Measurements from ENCODE around the gene RSPH6A.

Gene RSPH6A

DNA sequence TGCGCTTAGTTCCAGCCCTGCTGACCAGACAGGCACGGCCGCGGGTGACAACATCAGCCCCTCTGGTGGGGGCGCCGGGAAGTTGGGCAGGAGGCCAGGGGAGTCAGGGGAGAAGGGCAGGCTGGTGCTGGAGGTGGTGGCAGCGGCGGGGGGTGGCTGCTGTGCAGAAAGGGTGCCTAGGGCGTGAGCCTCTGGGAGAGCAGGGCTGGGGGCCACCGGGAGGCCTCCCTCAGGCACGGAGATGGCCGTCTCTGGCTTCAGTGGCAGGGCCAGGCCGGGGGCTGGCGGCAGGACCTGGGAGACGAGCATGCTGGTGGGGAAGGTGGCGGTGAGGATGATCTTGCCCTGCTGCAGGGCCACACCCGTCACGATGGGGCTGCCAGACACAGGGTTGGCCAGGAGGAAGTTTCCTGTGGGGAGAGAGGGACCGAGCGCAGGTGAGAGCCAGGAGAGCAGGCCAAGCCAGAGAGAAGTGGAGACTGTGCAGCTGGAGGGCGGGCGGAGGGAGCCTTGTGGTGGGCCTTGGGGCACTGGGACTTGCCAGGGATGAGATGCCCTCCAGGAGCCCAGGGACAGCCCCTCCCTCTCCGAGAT is 49.3 kb downstream of the RSPH6A start:
- no peak overlapping the region for H3K27ac ChIP-seq
- TF ChIP-seq, protein P1, sequence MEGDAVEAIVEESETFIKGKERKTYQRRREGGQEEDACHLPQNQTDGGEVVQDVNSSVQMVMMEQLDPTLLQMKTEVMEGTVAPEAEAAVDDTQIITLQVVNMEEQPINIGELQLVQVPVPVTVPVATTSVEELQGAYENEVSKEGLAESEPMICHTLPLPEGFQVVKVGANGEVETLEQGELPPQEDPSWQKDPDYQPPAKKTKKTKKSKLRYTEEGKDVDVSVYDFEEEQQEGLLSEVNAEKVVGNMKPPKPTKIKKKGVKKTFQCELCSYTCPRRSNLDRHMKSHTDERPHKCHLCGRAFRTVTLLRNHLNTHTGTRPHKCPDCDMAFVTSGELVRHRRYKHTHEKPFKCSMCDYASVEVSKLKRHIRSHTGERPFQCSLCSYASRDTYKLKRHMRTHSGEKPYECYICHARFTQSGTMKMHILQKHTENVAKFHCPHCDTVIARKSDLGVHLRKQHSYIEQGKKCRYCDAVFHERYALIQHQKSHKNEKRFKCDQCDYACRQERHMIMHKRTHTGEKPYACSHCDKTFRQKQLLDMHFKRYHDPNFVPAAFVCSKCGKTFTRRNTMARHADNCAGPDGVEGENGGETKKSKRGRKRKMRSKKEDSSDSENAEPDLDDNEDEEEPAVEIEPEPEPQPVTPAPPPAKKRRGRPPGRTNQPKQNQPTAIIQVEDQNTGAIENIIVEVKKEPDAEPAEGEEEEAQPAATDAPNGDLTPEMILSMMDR (conservative IDR thresholded peaks at IDR 0.05): no peak

GRCh38 chr19:45764945-45765701 is 50.0 kb downstream of the RSPH6A start:
- H3K27ac ChIP-seq: no peak overlapping the region
- TF ChIP-seq, protein P1 (conservative IDR thresholded peaks at IDR 0.05): no peak

GRCh38 chr19:45764475-45764874 is 50.6 kb downstream of the RSPH6A start:
- no peak overlapping the region for H3K27ac ChIP-seq
- TF ChIP-seq, protein P1 (conservative IDR thresholded peaks at IDR 0.05): no peak

- TF ChIP-seq, protein P1 (conservative IDR thresholded peaks at IDR 0.05): no peak
- no peak overlapping the region for H3K27ac ChIP-seq
Measured at GRCh38 chr19:45763691-45764294, 51.3 kb downstream of the RSPH6A start.

GRCh38 chr19:45762870-45763631 is 52.1 kb downstream of the RSPH6A start:
- TF ChIP-seq, protein P1 (conservative IDR thresholded peaks at IDR 0.05): no peak
- no peak overlapping the region for H3K27ac ChIP-seq

- TF ChIP-seq, protein P1 (conservative IDR thresholded peaks at IDR 0.05): no peak
- H3K27ac ChIP-seq: no peak overlapping the region
Measured at GRCh38 chr19:45761714-45762113, 53.4 kb downstream of the RSPH6A start.

DNA sequence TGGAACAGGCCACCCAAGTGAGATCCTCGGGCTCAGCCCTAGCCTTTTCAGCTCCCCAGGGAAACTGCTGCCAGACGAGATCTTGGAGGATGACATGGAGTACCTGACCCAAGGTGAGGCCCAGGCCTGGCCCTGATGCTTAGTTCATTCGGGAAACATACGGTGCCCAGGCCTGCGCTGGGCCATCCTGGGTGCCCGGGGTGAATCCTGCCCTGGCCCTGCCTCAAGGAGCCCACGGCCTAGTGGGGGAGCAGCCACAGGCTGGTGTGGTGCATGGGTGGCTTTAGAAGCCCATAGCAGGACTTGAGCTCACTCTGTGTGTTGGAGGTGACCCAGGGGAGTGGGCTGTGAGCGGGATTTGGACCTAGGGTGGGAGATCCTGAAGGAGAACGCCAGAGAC is 56.2 kb downstream of the RSPH6A start:
- no peak overlapping the region for H3K27ac ChIP-seq
- TF ChIP-seq, protein P1 (conservative IDR thresholded peaks at IDR 0.05): no peak
